ENCODE data around the gene C16orf90. TPM values are rescaled to one million over a fixed set of nuclear protein-coding genes. Genes with fewer than 3 reads are reported as not detected.

C16orf90 gene
- total RNA-seq, 1 donor, result not detected

DNA sequence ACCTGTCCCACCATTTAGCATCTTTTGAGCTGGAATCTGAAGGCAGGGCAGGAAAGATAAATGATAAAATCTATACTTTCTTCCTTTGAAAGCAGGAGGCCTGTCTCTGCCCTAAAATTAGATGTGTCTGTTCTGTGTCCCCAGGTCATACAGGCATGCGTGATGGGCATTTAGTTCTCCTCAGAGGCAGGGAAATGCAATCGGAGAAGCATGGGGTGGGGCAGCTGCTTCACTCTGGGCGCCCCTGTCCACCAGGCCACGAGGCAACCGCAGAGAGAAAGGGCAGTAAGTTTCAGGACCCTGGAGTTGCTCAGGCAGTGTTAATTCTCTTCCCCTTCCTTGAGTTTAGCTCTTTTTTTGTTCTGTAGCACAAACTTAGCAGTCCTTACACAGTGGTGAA, 30.7 kb upstream of the C16orf90 start:
- TF ChIP-seq, protein P1, sequence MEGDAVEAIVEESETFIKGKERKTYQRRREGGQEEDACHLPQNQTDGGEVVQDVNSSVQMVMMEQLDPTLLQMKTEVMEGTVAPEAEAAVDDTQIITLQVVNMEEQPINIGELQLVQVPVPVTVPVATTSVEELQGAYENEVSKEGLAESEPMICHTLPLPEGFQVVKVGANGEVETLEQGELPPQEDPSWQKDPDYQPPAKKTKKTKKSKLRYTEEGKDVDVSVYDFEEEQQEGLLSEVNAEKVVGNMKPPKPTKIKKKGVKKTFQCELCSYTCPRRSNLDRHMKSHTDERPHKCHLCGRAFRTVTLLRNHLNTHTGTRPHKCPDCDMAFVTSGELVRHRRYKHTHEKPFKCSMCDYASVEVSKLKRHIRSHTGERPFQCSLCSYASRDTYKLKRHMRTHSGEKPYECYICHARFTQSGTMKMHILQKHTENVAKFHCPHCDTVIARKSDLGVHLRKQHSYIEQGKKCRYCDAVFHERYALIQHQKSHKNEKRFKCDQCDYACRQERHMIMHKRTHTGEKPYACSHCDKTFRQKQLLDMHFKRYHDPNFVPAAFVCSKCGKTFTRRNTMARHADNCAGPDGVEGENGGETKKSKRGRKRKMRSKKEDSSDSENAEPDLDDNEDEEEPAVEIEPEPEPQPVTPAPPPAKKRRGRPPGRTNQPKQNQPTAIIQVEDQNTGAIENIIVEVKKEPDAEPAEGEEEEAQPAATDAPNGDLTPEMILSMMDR (IDR thresholded peaks at IDR 0.05; ENCODE audit: insufficient read depth, low read length), result no peak

DNA sequence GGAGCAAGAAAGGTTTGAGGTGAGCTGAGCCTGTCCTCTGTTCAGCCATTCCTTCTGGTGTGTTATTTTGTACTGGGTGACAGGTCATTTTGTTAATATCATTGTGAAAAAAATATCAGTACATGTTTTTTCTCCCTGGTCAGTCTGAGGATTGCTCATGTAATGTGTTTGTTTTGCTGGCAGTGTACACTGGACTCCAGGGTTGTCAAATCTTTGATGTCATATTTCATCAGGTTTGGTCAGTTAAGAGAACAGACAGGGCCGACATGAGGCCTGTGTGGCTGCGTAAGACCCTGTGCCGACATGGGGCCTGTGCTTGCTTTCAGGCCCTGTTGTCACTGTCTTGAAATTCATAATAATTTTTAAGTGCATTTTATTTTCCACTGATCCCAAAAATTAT, 28.0 kb upstream of the C16orf90 start:
- TF ChIP-seq, protein P1 (IDR thresholded peaks at IDR 0.05; ENCODE audit: insufficient read depth, low read length), result no peak

More for the DNA sequence above, 30.7 kb upstream of the C16orf90 start:
- DNase-seq (ENCODE audit: low read depth), result no peak
- no peak overlapping the region for H3K4me3 ChIP-seq (ENCODE audit: low read depth, low read length)

DNA sequence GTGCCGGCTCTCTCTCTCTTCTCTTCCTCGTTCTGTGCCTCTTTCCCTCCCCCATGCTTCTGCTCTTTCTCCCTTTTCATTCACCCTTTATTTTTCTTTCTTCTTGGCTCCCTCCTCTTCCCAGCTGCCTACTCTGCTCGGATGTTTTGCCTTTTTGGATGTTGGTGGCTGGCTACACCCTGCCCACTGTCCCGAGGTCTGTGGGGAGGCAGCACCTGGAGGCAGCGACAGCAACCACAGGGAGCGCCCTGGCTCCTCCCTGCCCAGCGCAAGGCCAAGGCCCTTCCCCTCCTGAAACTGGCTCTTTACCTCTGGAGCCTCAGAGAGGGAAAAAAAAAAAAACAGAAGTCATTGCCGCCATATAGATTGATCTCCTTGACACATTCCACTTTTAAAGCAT, 25.6 kb upstream of the C16orf90 start:
- no peak overlapping the region for H3K4me3 ChIP-seq (ENCODE audit: low read depth, low read length)
- TF ChIP-seq, protein P1 (IDR thresholded peaks at IDR 0.05; ENCODE audit: insufficient read depth, low read length), result no peak
- no peak for DNase-seq (ENCODE audit: low read depth)

More for the DNA sequence above, 28.0 kb upstream of the C16orf90 start:
- H3K4me3 ChIP-seq (ENCODE audit: low read depth, low read length), result no peak overlapping the region
- no peak for DNase-seq (ENCODE audit: low read depth)

DNA sequence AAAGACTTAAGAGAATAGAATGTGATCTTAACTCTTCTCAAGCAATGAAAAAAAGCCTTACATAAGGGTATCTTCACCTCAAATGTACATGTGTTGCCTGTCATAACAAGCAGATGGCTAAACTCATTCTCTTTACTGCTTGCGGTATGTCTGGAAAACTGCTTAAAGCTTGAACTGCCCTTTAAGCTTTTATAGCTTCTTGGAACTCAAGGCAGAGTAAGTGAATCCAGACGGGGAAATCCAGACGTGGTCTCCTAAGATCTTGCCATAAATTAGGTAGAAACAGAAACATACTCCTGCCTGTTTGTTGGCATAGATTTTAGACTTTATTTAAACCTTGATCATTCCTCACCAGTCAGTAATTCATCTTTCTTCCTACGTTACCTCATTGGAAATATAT, 25.1 kb upstream of the C16orf90 start:
- no peak overlapping the region for H3K4me3 ChIP-seq (ENCODE audit: low read depth, low read length)
- TF ChIP-seq, protein P1 (IDR thresholded peaks at IDR 0.05; ENCODE audit: insufficient read depth, low read length), result no peak
- peak; percentile 31 for DNase-seq (ENCODE audit: low read depth)

- TF ChIP-seq, protein P1 (IDR thresholded peaks at IDR 0.05; ENCODE audit: insufficient read depth, low read length), result no peak
- no peak for DNase-seq (ENCODE audit: low read depth)
Measured at GRCh38 chr16:3519581-3519980, 24.3 kb upstream of the C16orf90 start.

DNA sequence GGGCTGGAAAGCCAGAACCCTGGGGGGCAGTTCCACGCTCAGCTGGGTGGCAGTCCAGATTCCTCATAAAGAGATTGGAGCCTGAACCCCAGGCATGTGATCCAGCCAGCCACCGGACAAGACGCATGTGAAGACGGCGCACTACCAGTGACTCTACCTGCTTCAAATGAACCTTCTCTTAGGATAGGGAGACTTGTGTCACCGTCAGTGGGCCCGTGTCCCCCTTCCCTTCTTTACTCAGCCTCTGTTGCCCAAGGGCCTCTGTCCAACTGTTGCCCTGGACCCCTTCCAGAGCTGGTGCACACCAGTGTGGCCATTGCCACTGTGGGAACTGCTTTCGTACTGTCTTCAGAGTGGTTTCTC, 23.7 kb upstream of the C16orf90 start:
- TF ChIP-seq, protein P1 (IDR thresholded peaks at IDR 0.05; ENCODE audit: insufficient read depth, low read length), result no peak
- no peak for DNase-seq (ENCODE audit: low read depth)

More at GRCh38 chr16:3519581-3519980, 24.3 kb upstream of the C16orf90 start:
- no peak overlapping the region for H3K4me3 ChIP-seq (ENCODE audit: low read depth, low read length)

GRCh38 chr16:3518292-3518985, 23.1 kb upstream of the C16orf90 start:
- H3K4me3 ChIP-seq (ENCODE audit: low read depth, low read length), result no peak overlapping the region
- DNase-seq (ENCODE audit: low read depth), result no peak
- TF ChIP-seq, protein P1 (IDR thresholded peaks at IDR 0.05; ENCODE audit: insufficient read depth, low read length), result no peak

More for the DNA sequence above, 23.7 kb upstream of the C16orf90 start:
- no peak overlapping the region for H3K4me3 ChIP-seq (ENCODE audit: low read depth, low read length)
